ENCODE measurements around the gene KRTAP19-2.

Gene KRTAP19-2

GRCh38 chr21:30444204-30444603 is 43.0 kb downstream of the KRTAP19-2 start:
- no peaks in the 10 kb centered on the region for H3K36me3 ChIP-seq (replicated peaks; ENCODE audit: insufficient read depth, low read length)
- no peak overlapping the region for H3K9ac ChIP-seq (ENCODE audit: low read length)
- no peaks in the 10 kb centered on the region for H3K79me2 ChIP-seq (ENCODE audit: low read length)
- no peaks in the 10 kb centered on the region for H3K9me2 ChIP-seq (replicated peaks; ENCODE audit: insufficient read depth, low read length)
- H3K4me1 ChIP-seq (ENCODE audit: low read length): no peaks in the 10 kb centered on the region
- TF ChIP-seq, protein P1, sequence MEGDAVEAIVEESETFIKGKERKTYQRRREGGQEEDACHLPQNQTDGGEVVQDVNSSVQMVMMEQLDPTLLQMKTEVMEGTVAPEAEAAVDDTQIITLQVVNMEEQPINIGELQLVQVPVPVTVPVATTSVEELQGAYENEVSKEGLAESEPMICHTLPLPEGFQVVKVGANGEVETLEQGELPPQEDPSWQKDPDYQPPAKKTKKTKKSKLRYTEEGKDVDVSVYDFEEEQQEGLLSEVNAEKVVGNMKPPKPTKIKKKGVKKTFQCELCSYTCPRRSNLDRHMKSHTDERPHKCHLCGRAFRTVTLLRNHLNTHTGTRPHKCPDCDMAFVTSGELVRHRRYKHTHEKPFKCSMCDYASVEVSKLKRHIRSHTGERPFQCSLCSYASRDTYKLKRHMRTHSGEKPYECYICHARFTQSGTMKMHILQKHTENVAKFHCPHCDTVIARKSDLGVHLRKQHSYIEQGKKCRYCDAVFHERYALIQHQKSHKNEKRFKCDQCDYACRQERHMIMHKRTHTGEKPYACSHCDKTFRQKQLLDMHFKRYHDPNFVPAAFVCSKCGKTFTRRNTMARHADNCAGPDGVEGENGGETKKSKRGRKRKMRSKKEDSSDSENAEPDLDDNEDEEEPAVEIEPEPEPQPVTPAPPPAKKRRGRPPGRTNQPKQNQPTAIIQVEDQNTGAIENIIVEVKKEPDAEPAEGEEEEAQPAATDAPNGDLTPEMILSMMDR (IDR thresholded peaks at IDR 0.05; ENCODE audit: low read length): no peak
- TF ChIP-seq EZH2 (optimal IDR thresholded peaks at IDR 0.05; ENCODE audit: low read depth, low read length) (no peak), EZH2phosphoT487 (IDR thresholded peaks at IDR 0.05; ENCODE audit: low read length) (no peak)
- H2AFZ ChIP-seq (ENCODE audit: low read length): no peak overlapping the region
- DNase-seq: no peak
- H4K20me1 ChIP-seq (ENCODE audit: insufficient read depth, low read length): no peaks in the 10 kb centered on the region
- H3K4me3 ChIP-seq (ENCODE audit: low read length): no peak overlapping the region
- H3K27me3 ChIP-seq (replicated peaks; ENCODE audit: insufficient read depth, low read length): no peaks in the 10 kb centered on the region
- H3F3A ChIP-seq (ENCODE audit: insufficient read depth, low read length): no peaks in the 10 kb centered on the region
- no peaks in the 10 kb centered on the region for H3K9me3 ChIP-seq (replicated peaks; ENCODE audit: insufficient read depth, low read length)
- no peak overlapping the region for H3K4me2 ChIP-seq (ENCODE audit: low read depth, low read length)
- H3K27ac ChIP-seq (ENCODE audit: low read length): no peak overlapping the region

DNA sequence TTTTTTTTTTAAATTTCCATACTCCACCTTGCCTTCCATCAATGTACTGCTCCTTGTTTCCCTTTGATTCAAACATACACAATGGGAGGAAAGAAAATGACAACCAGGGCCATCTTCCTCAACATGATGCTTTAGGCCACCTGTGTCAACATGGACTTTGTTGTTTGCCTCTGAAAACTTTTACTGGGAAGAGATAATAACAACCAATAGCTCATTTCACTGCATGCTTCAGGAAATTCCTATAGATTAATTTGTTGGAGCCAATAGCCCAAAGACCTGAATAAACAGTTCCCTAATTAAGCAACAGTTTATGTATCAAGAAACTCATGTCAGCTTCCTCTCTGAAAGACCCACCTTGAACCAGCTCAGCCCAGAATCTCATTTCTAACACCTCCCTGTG is 44.0 kb downstream of the KRTAP19-2 start:
- Histone ChIP-seq H3K36me3 (replicated peaks; ENCODE audit: insufficient read depth, low read length) (no peaks in the 10 kb centered on the region), H3K9me2 (replicated peaks; ENCODE audit: insufficient read depth, low read length) (no peaks in the 10 kb centered on the region), H2AFZ (ENCODE audit: low read length) (no peak overlapping the region), H3K4me1 (ENCODE audit: low read length) (no peaks in the 10 kb centered on the region), H3K9ac (ENCODE audit: low read length) (no peak overlapping the region), H3F3A (ENCODE audit: insufficient read depth, low read length) (no peaks in the 10 kb centered on the region), H3K4me2 (ENCODE audit: low read depth, low read length) (no peak overlapping the region), H3K4me3 (ENCODE audit: low read length) (no peak overlapping the region), H3K79me2 (ENCODE audit: low read length) (no peaks in the 10 kb centered on the region), H4K20me1 (ENCODE audit: insufficient read depth, low read length) (no peaks in the 10 kb centered on the region), H3K27me3 (replicated peaks; ENCODE audit: insufficient read depth, low read length) (no peaks in the 10 kb centered on the region), H3K27ac (ENCODE audit: low read length) (no peak overlapping the region), H3K9me3 (replicated peaks; ENCODE audit: insufficient read depth, low read length) (no peaks in the 10 kb centered on the region)
- DNase-seq: no peak
- TF ChIP-seq, protein P1 (IDR thresholded peaks at IDR 0.05; ENCODE audit: low read length): no peak
- TF ChIP-seq EZH2phosphoT487 (IDR thresholded peaks at IDR 0.05; ENCODE audit: low read length) (no peak), EZH2 (optimal IDR thresholded peaks at IDR 0.05; ENCODE audit: low read depth, low read length) (no peak)

DNA sequence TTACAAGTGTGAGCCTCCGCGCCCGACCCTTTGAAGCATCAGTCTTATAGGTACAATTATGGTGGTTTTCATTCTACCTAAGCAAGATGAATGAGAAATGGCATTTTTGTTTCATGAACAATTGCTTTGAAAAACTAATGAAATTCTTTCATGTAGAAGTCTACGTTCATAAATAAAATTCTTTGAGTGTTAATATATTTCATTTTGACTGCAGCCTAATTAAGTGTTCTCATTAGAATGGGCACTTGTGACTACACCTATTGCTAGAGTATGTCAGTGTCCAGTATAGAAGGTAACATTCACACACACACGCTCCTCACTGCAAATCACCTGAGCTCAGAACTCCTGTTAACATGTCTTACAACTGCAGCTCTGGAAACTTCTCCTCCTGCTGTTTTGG is 47.3 kb downstream of the KRTAP19-2 start, which contains the start of gene KRTAP15-1:
TSS of gene KRTAP15-1 (plus strand) at position 301 of the 400 bp plus-strand sequence. CDS start at position 354, 53 bp downstream.
- H3K9me3 ChIP-seq (replicated peaks; ENCODE audit: insufficient read depth, low read length): no peaks in the 10 kb centered on the region

More for the DNA sequence above, 47.3 kb downstream of the KRTAP19-2 start, which contains the start of gene KRTAP15-1:
- Histone ChIP-seq H3K36me3 (replicated peaks; ENCODE audit: insufficient read depth, low read length) (no peaks in the 10 kb centered on the region), H3K4me1 (ENCODE audit: low read length) (no peaks in the 10 kb centered on the region), H3K9ac (ENCODE audit: low read length) (no peak within 1 kb of the TSS), H3K27ac (ENCODE audit: low read length) (no peak within 1 kb of the TSS), H3K4me3 (ENCODE audit: low read length) (no peak within 1 kb of the TSS), H2AFZ (ENCODE audit: low read length) (no peak within 1 kb of the TSS), H3K4me2 (ENCODE audit: low read depth, low read length) (no peak within 1 kb of the TSS), H3K79me2 (ENCODE audit: low read length) (no peaks in the 10 kb centered on the region), H3F3A (ENCODE audit: insufficient read depth, low read length) (no peaks in the 10 kb centered on the region), H3K9me2 (replicated peaks; ENCODE audit: insufficient read depth, low read length) (no peaks in the 10 kb centered on the region), H4K20me1 (ENCODE audit: insufficient read depth, low read length) (no peaks in the 10 kb centered on the region), H3K27me3 (replicated peaks; ENCODE audit: insufficient read depth, low read length) (no peaks in the 10 kb centered on the region)
- TF ChIP-seq EZH2phosphoT487 (IDR thresholded peaks at IDR 0.05; ENCODE audit: low read length): no peak
- no peak for TF ChIP-seq EZH2 (optimal IDR thresholded peaks at IDR 0.05; ENCODE audit: low read depth, low read length)
- TF ChIP-seq, protein P1 (IDR thresholded peaks at IDR 0.05; ENCODE audit: low read length): no peak
- no peak for DNase-seq
